Suprapubic skin (tissue), 4 donors: Measurements from ENCODE around the gene MAP2K2. TPM values are rescaled to one million over a fixed set of nuclear protein-coding genes. Genes with fewer than 3 reads are reported as not detected.

Experiments used
- DNase-seq, 2 donors: peaks; one replicate each; pipeline ENCODE4 v3.0.0-alpha.2; 2019; ENCODE audit warnings: low spot score in 2 of 2
- H3K27ac ChIP-seq: fragments of 200-600 bp; sonication (generic); one replicate; pipeline ENCODE4 v1.5.1; 2019
- H3K27me3 ChIP-seq: fragments of 200-600 bp; sonication (generic); one replicate; pipeline ENCODE4 v1.5.1; 2019
- H3K36me3 ChIP-seq: fragments of 200-600 bp; sonication (generic); one replicate; pipeline ENCODE4 v1.5.1; 2019
- H3K4me1 ChIP-seq: fragments of 200-600 bp; sonication (generic); one replicate; pipeline ENCODE4 v1.5.1; 2019
- H3K4me3 ChIP-seq: fragments of 200-600 bp; sonication (generic); one replicate; pipeline ENCODE4 v1.5.1; 2019; ENCODE audit warnings: mild to moderate bottlenecking
- H3K9me3 ChIP-seq: fragments of 200-600 bp; sonication (generic); one replicate; pipeline ENCODE4 v1.5.1; 2019
- EP300 ChIP-seq: sonication (generic); formaldehyde crosslinking; IDR thresholded peaks from one replicate; pipeline ENCODE4 v1.6.1; 2017; ENCODE audit warnings: antibody characterized with exemption
- POLR2A ChIP-seq, 2 donors: fragments of 450-650 bp; IDR thresholded peaks; one replicate each; pipeline ENCODE4 v1.6.1; 2017; ENCODE audit warnings: antibody characterized with exemption in 2 of 2, mild to moderate bottlenecking in 2 of 2, moderate library complexity in 2 of 2
- POLR2AphosphoS5 ChIP-seq, 3 donors: sonication (generic); formaldehyde crosslinking; IDR thresholded peaks; one replicate each; pipeline ENCODE4 v1.6.1; 2017; ENCODE audit warnings: antibody characterized with exemption in 3 of 3
- WGBS: methylation state at CpG from one replicate; pipeline ENCODE4 v1.1.5; 2018; 5-methylcytosine and 5-hydroxymethylcytosine counted together
- total RNA-seq, 4 donors: library from RNA; depleted of rRNA; stranded (reverse); fragments of >200 nt; gene quantifications; one replicate each; pipeline ENCODE4 v1.1.0, GENCODE V29; 2016
- TF ChIP-seq, protein P1 (sequence below), 2 donors: fragments of 200-600 bp in 1 of 2; fragments of 450-650 bp in 1 of 2; sonication (generic) in 1 of 2; IDR thresholded peaks; one replicate each; pipeline ENCODE4 v1.5.1; 2016 to 2019; ENCODE audit warnings: antibody characterized with exemption in 2 of 2, mild to moderate bottlenecking in 1 of 2, moderate library complexity in 1 of 2

Gene MAP2K2
- total RNA-seq, 4 donors from 2014 or later = 88.0 to 103 (median 95.0) TPM

DNA sequence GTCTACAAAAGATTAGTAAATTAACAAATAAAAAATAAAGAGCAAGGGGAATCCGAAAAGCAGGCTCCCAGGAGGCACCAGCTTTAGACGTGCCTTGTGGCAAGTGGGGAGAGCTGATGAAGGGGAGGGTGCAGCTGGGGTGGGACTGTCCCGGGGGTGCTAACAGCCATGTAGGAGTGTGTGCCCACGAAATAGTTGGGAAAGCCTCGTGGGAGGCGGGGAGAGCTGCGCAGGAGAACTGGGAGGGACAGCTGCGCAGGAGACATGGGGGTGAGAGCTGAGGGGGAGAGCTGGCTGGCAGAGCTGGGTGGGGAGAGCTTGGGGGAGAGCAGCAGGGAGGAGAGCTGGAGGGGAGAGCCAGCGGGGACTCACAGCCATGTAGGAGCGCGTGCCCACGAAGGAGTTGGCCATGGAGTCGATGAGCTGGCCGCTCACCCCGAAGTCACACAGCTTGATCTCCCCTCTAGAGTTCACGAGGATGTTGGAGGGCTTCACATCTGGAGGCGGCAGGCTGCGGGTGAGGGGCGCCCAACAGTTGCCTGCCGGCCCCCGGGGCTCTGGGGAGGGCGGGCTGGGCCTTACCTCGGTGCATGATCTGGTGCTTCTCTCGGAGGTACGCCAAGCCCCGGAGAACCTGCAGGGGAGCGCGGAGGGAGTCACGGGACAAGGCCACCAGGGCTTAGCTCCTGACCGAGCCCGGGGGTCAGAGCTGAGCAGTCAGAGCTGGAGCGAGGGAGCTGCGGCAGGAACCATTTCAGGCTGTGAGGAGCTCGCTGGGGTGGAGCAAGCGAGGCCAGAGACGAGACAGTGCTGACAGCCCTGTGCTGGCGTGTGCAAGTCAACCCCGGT lies 23.1 kb downstream of the MAP2K2 start:
- H3K4me1 ChIP-seq = peaks cover 3% of the 10 kb centered on the region
- no peaks in the 10 kb centered on the region for H3K27me3 ChIP-seq
- no peaks in the 10 kb centered on the region for H3K9me3 ChIP-seq
- H3K4me3 ChIP-seq = no peak overlapping the region
- WGBS = 86% methylated on average over 23 of the region's 38 CpGs
- TF ChIP-seq POLR2AphosphoS5 (IDR thresholded peaks at IDR 0.05) (no peak), EP300 (no peak)
- TF ChIP-seq, protein P1, sequence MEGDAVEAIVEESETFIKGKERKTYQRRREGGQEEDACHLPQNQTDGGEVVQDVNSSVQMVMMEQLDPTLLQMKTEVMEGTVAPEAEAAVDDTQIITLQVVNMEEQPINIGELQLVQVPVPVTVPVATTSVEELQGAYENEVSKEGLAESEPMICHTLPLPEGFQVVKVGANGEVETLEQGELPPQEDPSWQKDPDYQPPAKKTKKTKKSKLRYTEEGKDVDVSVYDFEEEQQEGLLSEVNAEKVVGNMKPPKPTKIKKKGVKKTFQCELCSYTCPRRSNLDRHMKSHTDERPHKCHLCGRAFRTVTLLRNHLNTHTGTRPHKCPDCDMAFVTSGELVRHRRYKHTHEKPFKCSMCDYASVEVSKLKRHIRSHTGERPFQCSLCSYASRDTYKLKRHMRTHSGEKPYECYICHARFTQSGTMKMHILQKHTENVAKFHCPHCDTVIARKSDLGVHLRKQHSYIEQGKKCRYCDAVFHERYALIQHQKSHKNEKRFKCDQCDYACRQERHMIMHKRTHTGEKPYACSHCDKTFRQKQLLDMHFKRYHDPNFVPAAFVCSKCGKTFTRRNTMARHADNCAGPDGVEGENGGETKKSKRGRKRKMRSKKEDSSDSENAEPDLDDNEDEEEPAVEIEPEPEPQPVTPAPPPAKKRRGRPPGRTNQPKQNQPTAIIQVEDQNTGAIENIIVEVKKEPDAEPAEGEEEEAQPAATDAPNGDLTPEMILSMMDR (IDR thresholded peaks at IDR 0.05) = no peak
- no peak for DNase-seq
- peaks cover 77% of the 10 kb centered on the region for H3K36me3 ChIP-seq
- H3K27ac ChIP-seq = no peak overlapping the region

DNA sequence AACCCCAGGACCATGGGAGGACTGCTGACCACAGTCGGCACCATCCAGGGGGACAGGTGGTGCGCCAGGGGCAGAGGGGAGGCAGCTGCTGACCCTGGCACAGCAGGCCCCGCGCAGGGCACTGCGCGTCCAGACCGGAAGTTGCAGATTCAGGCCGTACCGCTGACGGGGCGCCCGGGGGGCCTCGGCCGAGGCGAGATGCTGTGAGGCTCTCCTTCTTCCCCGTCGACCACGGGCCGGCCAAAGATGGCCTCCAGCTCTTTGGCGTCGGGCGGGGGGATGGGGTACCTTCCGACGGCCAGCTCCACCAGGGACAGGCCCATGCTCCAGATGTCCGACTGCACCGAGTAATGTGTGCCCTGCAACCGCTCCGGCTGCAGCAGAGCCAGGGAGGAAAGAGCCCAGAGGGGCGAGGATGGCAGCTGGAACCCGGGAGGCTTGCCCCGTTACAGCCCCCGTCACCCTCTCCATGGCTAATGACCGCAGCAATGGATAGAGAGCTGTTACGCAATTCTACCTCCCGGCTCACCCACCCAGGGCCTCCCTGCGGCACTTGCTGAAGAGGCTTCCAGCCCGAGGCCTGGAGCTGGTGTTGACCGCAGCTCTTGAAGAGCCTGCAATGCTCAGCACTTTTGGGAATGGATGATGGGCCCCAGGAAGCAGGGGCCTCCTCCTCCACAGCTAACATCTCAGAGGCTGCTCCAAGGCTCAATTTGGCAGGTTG lies 24.7 kb downstream of the MAP2K2 start:
- no peak overlapping the region for H3K4me3 ChIP-seq
- TF ChIP-seq EP300 (no peak), POLR2AphosphoS5 (IDR thresholded peaks at IDR 0.05) (no peak)
- TF ChIP-seq, protein P1 (IDR thresholded peaks at IDR 0.05) = no peak
- H3K36me3 ChIP-seq = peaks cover 72% of the 10 kb centered on the region
- WGBS = 92% methylated on average over 16 of the region's 38 CpGs
- H3K4me1 ChIP-seq = peaks cover 15% of the 10 kb centered on the region
- no peaks in the 10 kb centered on the region for H3K27me3 ChIP-seq
- no peak for DNase-seq
- H3K9me3 ChIP-seq = no peaks in the 10 kb centered on the region
- no peak overlapping the region for H3K27ac ChIP-seq

DNA sequence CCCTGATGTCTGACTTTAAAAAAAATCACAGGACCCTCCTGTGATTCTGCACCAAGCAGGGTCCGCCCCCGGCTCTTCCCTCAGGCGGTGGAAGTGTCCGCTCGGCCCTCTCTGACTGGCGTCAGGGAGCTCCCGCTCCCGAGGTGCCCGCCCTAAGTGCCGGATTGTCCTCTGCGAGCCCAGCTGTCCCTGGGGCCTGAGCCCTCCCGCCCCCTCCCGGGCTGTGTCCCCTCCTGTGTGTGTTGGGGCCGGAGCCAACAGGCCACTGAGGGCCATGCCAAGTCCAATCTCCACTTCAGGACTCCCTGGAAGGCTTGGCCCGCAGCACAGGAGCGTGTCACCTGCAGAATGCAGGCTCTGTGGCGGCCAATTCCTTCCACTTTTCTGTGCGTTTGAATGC lies 25.4 kb downstream of the MAP2K2 start:
- H3K4me3 ChIP-seq = no peak overlapping the region
- H3K36me3 ChIP-seq = peaks cover 76% of the 10 kb centered on the region
- DNase-seq = no peak
- no peak overlapping the region for H3K27ac ChIP-seq
- no peaks in the 10 kb centered on the region for H3K27me3 ChIP-seq
- TF ChIP-seq POLR2A (IDR thresholded peaks at IDR 0.05) (no peak), POLR2AphosphoS5 (IDR thresholded peaks at IDR 0.05) (no peak), EP300 (no peak)
- TF ChIP-seq, protein P1 (IDR thresholded peaks at IDR 0.05) = no peak
- 89% methylated on average over 5 of the region's 18 CpGs for WGBS
- H3K9me3 ChIP-seq = no peaks in the 10 kb centered on the region
- H3K4me1 ChIP-seq = peaks cover 15% of the 10 kb centered on the region

DNA sequence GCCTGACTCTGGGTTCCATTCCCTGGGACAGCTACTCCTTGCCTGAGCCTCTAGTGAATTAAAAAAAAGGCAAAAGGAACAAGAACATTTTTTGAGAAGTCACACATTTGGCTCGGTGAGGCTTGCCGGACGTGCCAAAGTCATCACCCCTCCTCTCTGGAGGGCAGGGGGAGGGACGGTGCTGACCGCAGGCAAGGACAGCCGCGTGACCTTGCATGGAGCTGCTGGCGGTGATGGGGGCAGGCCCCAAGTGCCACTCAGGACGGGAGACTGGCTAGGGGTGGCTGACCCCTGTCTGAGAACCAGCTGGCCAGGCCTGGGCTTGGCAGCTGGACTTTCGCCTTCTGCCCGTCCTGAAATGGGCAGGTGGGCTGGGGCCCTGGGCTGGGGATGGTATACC lies 26.4 kb downstream of the MAP2K2 start:
- no peak for DNase-seq
- Histone ChIP-seq H3K4me3 (no peak overlapping the region), H3K27me3 (no peaks in the 10 kb centered on the region), H3K36me3 (peaks cover 71% of the 10 kb centered on the region), H3K27ac (no peak overlapping the region), H3K4me1 (peaks cover 15% of the 10 kb centered on the region), H3K9me3 (no peaks in the 10 kb centered on the region)
- TF ChIP-seq, protein P1 (IDR thresholded peaks at IDR 0.05) = no peak
- TF ChIP-seq POLR2AphosphoS5 (IDR thresholded peaks at IDR 0.05) (no peak), EP300 (no peak), POLR2A (IDR thresholded peaks at IDR 0.05) (no peak)
- 83% methylated on average over 8 of the region's 11 CpGs for whole genome bisulfite sequencing
